PFSK-1 (cell line): Measurements from ENCODE around the gene INKA2.

Source experiments
- POLR2AphosphoS5 ChIP-seq: IDR thresholded peaks from 2 replicates; pipeline ENCODE4 v1.6.1; 2012; ENCODE audit warnings: low read depth, mild to moderate bottlenecking, control low read depth, low read length, moderate library complexity
- SIN3A ChIP-seq: IDR thresholded peaks from 2 replicates; pipeline ENCODE4 v1.6.1; 2012; ENCODE audit warnings: mild to moderate bottlenecking, low read length, moderate library complexity, borderline replicate concordance; ENCODE audit not compliant: insufficient read depth

DNA sequence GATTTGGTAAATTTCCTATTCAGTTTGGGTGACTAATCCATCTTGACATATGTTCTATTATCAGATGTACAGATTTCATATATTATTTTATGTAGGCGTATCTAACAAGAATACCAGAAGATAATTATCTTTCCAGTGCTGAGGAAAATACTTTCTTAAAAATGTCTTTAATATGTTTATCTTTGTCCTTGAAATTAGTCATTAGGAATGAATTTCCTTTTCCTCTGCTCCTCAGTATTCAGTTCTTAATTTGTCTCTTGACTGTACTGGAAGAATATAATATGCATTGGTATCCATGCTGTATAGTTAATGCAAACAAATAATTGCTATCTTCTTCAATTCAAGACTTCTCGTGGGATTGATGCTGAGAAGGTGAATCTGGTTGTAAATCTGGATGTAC is 23.1 kb upstream of the INKA2 start:
- no peak for TF ChIP-seq POLR2AphosphoS5
- TF ChIP-seq SIN3A = no peak
